Stimulated activated effector memory CD8-positive, alpha-beta T cell treated with anti-CD3 and anti-CD28 coated beads, Interleukin-12 subunit alpha, Interleukin-12 subunit beta, amount 100 ng/mL, for 72 hours (primary cell): ENCODE measurements around the gene DLG3.
A peak's percentile ranks its signal among the peaks of the same experiment; 100 is the strongest.
"Not testable (repeated sequence)": the region's sequence is repeated elsewhere in the genome, so short reads cannot be mapped to it uniquely, and the experiment has no call there.

ENCODE experiments used
- ATAC-seq: fragments of 150-1000 bp; cut with Tn5 transposase; 2 replicates; pipeline ENCODE4 v1.10.0; 2021
- DNase-seq, 2 donors: peaks; one replicate each; pipeline ENCODE4 v3.0.0; 2021 to 2022; ENCODE audit warnings: low spot score in 2 of 2
- H3K27ac Mint-ChIP-seq: one replicate; pipeline ENCODE4 v1.8.0; 2022; ENCODE audit warnings: mild to moderate bottlenecking, mixed read lengths
- H3K36me3 Mint-ChIP-seq: one replicate; pipeline ENCODE4 v1.8.0; 2022; ENCODE audit warnings: mild to moderate bottlenecking, mixed read lengths
- H3K4me1 Mint-ChIP-seq: one replicate; pipeline ENCODE4 v1.8.0; 2022; ENCODE audit warnings: mixed read lengths
- H3K4me3 Mint-ChIP-seq: one replicate; pipeline ENCODE4 v1.8.0; 2022; ENCODE audit warnings: mild to moderate bottlenecking, mixed read lengths
- H3K9me3 Mint-ChIP-seq: one replicate; pipeline ENCODE4 v1.8.0; 2022; ENCODE audit warnings: mixed read lengths

The DLG3 gene

DNA sequence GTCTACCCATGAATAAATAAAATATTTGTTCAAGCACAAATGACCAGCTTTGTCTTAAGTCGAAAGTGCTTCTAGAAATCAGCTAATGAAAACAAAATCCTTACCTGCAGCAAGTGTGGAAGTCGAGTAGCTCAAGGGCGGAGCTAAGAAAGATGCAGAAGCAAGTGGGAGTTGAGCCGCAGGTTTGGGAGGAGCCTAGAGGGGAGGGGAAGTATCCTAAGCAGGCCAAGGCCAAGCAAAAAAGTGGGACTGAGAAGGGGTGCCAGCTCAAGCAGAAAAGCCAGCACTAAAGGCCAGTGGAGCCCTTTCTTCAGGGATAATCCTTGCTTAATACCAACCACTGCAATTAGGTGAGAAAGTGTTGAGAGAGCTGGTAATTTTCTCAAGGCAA is 60.8 kb downstream of the DLG3 start:
- no peaks in the 10 kb centered on the region for H3K9me3 Mint-ChIP-seq
- ATAC-seq (no peak), DNase-seq (no peak)
- peaks cover 54% of the 10 kb centered on the region for H3K4me1 Mint-ChIP-seq
- peaks cover 17% of the 10 kb centered on the region for H3K36me3 Mint-ChIP-seq
- H3K4me3 Mint-ChIP-seq: peak overlapping the region; percentile 28
- H3K27ac Mint-ChIP-seq: peak overlapping the region; percentile 40

GRCh38 chrX:70508296-70508911 is 63.8 kb downstream of the DLG3 start:
- peaks cover 6% of the 10 kb centered on the region for H3K36me3 Mint-ChIP-seq
- no peaks in the 10 kb centered on the region for H3K9me3 Mint-ChIP-seq
- peak in 1 of 2 donors; percentile 55 for DNase-seq
- peak overlapping the region; percentile 40 for H3K4me3 Mint-ChIP-seq
- H3K27ac Mint-ChIP-seq: peak overlapping the region; percentile 81
- H3K4me1 Mint-ChIP-seq: peaks cover 54% of the 10 kb centered on the region
- ATAC-seq: peak; percentile 73

DNA sequence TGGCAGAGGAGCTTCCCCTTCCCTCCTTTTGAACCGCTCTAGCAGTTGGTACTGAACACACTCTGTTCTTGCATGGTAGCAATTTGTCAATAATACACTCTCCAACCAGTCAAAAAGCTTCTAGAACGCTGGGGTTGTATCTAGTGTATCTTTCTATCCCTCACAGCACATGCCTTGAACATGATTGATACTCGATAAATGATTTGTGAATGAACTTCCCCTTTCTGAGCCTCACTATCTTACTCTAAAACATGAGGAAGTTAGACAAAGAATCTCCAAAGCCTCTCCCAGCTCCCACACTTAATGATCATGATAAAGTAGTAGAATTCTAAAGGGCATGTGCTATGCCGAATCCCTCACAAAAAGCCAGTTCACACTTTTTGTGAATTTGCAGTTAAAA is 64.4 kb downstream of the DLG3 start:
- Mint-ChIP-seq H3K27ac (peak overlapping the region; percentile 81), H3K4me1 (peaks cover 51% of the 10 kb centered on the region), H3K9me3 (no peaks in the 10 kb centered on the region), H3K36me3 (peaks cover 6% of the 10 kb centered on the region), H3K4me3 (peak overlapping the region; percentile 40)
- DNase-seq (no peak), ATAC-seq (no peak)

- not testable (repeated sequence) for DNase-seq, ATAC-seq, H3K4me1 Mint-ChIP-seq, H3K9me3 Mint-ChIP-seq, H3K36me3 Mint-ChIP-seq, H3K27ac Mint-ChIP-seq, H3K4me3 Mint-ChIP-seq
Observed at GRCh38 chrX:70515270-70515669, 70.6 kb downstream of the DLG3 start.

- DNase-seq, H3K9me3 Mint-ChIP-seq, H3K27ac Mint-ChIP-seq, H3K4me1 Mint-ChIP-seq, H3K4me3 Mint-ChIP-seq, ATAC-seq, H3K36me3 Mint-ChIP-seq: not testable (repeated sequence)
Observed at GRCh38 chrX:70515692-70516091, 71.1 kb downstream of the DLG3 start.

DNA sequence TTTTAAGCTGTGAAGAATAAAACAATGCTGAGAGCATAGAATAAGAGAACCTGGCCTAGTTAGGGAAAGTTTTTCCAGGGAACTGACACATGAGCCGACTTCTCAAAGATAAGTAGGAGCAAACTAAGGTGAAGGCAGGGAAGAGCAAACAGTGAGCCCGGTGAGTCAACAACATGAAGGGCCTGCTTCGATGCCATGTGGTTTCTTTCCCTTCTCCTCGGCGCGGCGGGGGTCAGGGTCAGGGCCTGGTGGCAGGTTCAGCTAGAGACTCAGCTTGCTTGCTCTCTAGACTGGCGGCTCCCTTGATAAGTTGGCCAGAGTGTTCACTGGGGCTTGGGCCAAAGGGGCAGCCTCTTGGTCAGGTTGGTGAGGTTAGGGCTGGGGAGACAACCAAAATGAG is 81.1 kb downstream of the DLG3 start:
- H3K27ac Mint-ChIP-seq: no peak overlapping the region
- no peaks in the 10 kb centered on the region for H3K4me1 Mint-ChIP-seq
- DNase-seq (no peak), ATAC-seq (no peak)
- no peak overlapping the region for H3K4me3 Mint-ChIP-seq
- H3K9me3 Mint-ChIP-seq: no peaks in the 10 kb centered on the region
- no peaks in the 10 kb centered on the region for H3K36me3 Mint-ChIP-seq

GRCh38 chrX:70527053-70527452 is 82.4 kb downstream of the DLG3 start:
- DNase-seq (no peak), ATAC-seq (no peak)
- Mint-ChIP-seq H3K36me3 (no peaks in the 10 kb centered on the region), H3K9me3 (no peaks in the 10 kb centered on the region), H3K4me1 (no peaks in the 10 kb centered on the region), H3K4me3 (no peak overlapping the region), H3K27ac (no peak overlapping the region)

- Mint-ChIP-seq H3K4me3 (no peak overlapping the region), H3K36me3 (no peaks in the 10 kb centered on the region), H3K9me3 (no peaks in the 10 kb centered on the region), H3K4me1 (no peaks in the 10 kb centered on the region), H3K27ac (no peak overlapping the region)
- no peak for DNase-seq
- no peak for ATAC-seq
Observed at GRCh38 chrX:70527610-70528345, 83.1 kb downstream of the DLG3 start.

DNA sequence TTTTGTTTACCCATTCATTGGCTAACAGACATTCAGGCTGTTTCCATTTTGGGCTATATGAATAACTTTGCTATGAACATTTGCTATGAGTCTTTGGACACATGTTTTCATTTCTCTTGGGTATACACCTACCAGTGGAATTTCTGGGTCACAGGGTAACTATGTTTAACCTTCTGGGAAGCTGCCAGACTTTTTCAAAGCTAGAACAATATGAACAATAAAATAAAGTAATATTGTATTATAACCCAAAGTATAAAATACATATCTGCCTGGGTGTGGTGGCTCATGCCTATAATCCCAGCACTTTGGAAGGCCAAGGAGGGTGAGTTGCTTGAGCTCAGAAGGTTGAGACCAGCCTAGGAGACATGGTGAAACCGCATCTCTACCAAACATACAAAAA is 90.6 kb downstream of the DLG3 start:
- no peaks in the 10 kb centered on the region for H3K36me3 Mint-ChIP-seq
- DNase-seq: no peak
- no peak overlapping the region for H3K4me3 Mint-ChIP-seq
- H3K9me3 Mint-ChIP-seq: no peaks in the 10 kb centered on the region
- no peaks in the 10 kb centered on the region for H3K4me1 Mint-ChIP-seq
- no peak for ATAC-seq
- H3K27ac Mint-ChIP-seq: no peak overlapping the region

GRCh38 chrX:70549429-70549828 is 104.8 kb downstream of the DLG3 start:
- Mint-ChIP-seq H3K27ac (no peak overlapping the region), H3K4me3 (no peak overlapping the region), H3K9me3 (no peaks in the 10 kb centered on the region), H3K36me3 (no peaks in the 10 kb centered on the region), H3K4me1 (no peaks in the 10 kb centered on the region)
- DNase-seq (no peak), ATAC-seq (no peak)

- no peak for DNase-seq
- Mint-ChIP-seq H3K36me3 (no peaks in the 10 kb centered on the region), H3K4me3 (no peak overlapping the region), H3K27ac (no peak overlapping the region), H3K9me3 (no peaks in the 10 kb centered on the region), H3K4me1 (no peaks in the 10 kb centered on the region)
- ATAC-seq: no peak
Observed at GRCh38 chrX:70552130-70552704, 107.6 kb downstream of the DLG3 start.

DNA sequence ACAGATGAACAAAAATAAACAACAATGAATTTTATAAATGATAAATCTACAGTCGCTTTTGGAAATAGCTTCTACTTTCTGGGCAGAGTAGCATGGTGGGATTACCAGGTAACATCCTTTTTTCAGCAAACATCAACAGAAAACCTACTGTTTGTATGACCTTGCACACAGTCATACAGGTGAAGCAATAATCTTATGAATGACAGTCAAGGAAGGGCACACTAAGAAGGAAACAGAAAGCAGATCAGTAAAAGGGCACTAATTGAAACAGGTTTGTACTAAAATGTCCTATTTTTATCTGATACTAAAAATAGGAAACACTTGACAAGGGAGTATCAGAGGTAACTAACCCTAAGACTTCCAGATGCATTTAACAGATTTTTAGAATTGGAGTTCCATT is 108.9 kb downstream of the DLG3 start:
- Mint-ChIP-seq H3K27ac (no peak overlapping the region), H3K4me1 (no peaks in the 10 kb centered on the region), H3K4me3 (no peak overlapping the region), H3K9me3 (no peaks in the 10 kb centered on the region), H3K36me3 (no peaks in the 10 kb centered on the region)
- DNase-seq (no peak), ATAC-seq (peak; percentile 59)

- H3K36me3 Mint-ChIP-seq: no peaks in the 10 kb centered on the region
- H3K27ac Mint-ChIP-seq: no peak overlapping the region
- no peaks in the 10 kb centered on the region for H3K9me3 Mint-ChIP-seq
- no peaks in the 10 kb centered on the region for H3K4me1 Mint-ChIP-seq
- H3K4me3 Mint-ChIP-seq: no peak overlapping the region
- DNase-seq: no peak
- ATAC-seq: no peak
Observed at GRCh38 chrX:70554081-70554480, 109.4 kb downstream of the DLG3 start.

DNA sequence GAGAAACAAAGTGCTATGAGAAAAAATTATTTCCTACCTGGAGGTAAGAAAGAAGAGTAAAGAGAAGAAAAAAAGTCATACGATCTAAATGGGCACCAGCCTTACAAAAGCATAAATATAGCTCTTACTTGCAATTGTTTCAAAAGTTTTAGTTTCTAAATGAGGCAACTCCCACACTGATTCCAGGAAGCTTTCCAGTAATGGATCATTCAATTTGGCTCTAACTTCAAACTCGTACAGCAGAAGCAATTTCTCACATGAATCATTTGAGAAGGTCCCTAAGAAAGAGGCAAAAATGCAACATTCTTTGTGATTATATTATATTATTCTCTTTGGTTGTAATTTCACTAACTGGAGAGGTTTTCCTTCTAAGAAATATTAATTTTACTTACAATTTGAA is 109.9 kb downstream of the DLG3 start:
- Mint-ChIP-seq H3K4me3 (no peak overlapping the region), H3K4me1 (no peaks in the 10 kb centered on the region), H3K36me3 (no peaks in the 10 kb centered on the region), H3K9me3 (no peaks in the 10 kb centered on the region), H3K27ac (no peak overlapping the region)
- DNase-seq (no peak), ATAC-seq (no peak)

GRCh38 chrX:70554948-70555347 is 110.3 kb downstream of the DLG3 start:
- ATAC-seq (no peak), DNase-seq (no peak)
- H3K4me1 Mint-ChIP-seq: no peaks in the 10 kb centered on the region
- no peak overlapping the region for H3K4me3 Mint-ChIP-seq
- no peaks in the 10 kb centered on the region for H3K36me3 Mint-ChIP-seq
- no peak overlapping the region for H3K27ac Mint-ChIP-seq
- no peaks in the 10 kb centered on the region for H3K9me3 Mint-ChIP-seq
